ENCODE measurements around the gene LPCAT1. TPM values are rescaled to one million over a fixed set of nuclear protein-coding genes. Genes with fewer than 3 reads are reported as not detected.

LPCAT1 gene
- total RNA-seq, 2 donors from 2014 or later: 13.2 to 18.1 TPM

DNA sequence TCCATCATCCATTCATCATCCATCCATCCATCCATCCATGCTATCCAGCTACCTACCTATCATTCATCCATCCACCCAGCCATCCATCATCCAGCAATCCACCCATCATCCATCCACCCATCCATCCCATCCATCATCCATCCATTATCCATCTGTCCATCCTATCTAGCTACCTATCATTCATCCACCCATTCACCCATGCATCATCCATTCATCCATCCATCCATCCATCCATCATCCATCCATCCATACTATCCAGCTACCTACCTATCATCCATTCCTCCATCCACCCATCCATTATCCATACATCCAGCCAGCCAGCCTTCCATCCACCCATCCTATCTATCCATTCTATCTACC lies 104.9 kb downstream of the LPCAT1 start:
- H3K9me3 ChIP-seq: no peaks in the 10 kb centered on the region
- TF ChIP-seq, protein P1, sequence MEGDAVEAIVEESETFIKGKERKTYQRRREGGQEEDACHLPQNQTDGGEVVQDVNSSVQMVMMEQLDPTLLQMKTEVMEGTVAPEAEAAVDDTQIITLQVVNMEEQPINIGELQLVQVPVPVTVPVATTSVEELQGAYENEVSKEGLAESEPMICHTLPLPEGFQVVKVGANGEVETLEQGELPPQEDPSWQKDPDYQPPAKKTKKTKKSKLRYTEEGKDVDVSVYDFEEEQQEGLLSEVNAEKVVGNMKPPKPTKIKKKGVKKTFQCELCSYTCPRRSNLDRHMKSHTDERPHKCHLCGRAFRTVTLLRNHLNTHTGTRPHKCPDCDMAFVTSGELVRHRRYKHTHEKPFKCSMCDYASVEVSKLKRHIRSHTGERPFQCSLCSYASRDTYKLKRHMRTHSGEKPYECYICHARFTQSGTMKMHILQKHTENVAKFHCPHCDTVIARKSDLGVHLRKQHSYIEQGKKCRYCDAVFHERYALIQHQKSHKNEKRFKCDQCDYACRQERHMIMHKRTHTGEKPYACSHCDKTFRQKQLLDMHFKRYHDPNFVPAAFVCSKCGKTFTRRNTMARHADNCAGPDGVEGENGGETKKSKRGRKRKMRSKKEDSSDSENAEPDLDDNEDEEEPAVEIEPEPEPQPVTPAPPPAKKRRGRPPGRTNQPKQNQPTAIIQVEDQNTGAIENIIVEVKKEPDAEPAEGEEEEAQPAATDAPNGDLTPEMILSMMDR (IDR thresholded peaks at IDR 0.05): no peak
- no peak overlapping the region for H3K27ac ChIP-seq
- H3K27me3 ChIP-seq: no peaks in the 10 kb centered on the region
- no peak overlapping the region for H3K4me3 ChIP-seq
- H3K4me1 ChIP-seq: peaks cover 0 to 4% of the 10 kb centered on the region in 2 donors
- no peaks in the 10 kb centered on the region for H3K36me3 ChIP-seq
- DNase-seq (ENCODE audit: low spot score): no peak

DNA sequence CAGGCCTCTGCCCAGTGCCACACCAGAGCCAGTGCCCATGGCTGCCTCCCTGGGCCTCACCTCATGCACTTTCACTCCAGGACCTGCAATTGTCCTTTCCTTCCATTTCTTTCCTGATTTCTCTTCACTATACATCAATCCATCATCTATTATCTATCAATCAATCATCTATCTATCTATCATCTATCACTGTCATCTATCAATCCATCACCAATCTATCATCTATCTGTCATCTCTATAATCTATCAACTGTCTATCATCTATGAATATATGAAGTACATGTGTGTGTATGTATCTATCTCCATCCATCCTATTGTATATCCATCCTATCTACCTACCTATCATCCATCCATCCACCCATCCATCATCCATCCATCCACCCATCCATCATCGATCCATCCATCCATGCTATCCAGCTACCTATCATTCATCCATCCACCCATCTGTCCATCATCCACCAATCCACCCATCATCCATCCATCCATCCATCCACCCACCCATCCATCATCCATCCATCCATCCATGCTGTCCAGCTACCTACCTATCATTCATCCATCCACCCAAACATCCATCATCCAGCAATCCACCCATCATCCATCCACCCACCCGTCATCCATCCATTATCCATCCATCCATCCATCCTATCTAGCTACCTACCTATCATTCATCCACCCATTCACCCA lies 105.4 kb downstream of the LPCAT1 start:
- Histone ChIP-seq H3K9me3 (no peaks in the 10 kb centered on the region), H3K4me1 (peaks cover 0 to 4% of the 10 kb centered on the region in 2 donors), H3K27me3 (no peaks in the 10 kb centered on the region), H3K4me3 (no peak overlapping the region), H3K36me3 (no peaks in the 10 kb centered on the region), H3K27ac (no peak overlapping the region)
- no peak for DNase-seq (ENCODE audit: low spot score)
- TF ChIP-seq, protein P1 (IDR thresholded peaks at IDR 0.05): no peak

DNA sequence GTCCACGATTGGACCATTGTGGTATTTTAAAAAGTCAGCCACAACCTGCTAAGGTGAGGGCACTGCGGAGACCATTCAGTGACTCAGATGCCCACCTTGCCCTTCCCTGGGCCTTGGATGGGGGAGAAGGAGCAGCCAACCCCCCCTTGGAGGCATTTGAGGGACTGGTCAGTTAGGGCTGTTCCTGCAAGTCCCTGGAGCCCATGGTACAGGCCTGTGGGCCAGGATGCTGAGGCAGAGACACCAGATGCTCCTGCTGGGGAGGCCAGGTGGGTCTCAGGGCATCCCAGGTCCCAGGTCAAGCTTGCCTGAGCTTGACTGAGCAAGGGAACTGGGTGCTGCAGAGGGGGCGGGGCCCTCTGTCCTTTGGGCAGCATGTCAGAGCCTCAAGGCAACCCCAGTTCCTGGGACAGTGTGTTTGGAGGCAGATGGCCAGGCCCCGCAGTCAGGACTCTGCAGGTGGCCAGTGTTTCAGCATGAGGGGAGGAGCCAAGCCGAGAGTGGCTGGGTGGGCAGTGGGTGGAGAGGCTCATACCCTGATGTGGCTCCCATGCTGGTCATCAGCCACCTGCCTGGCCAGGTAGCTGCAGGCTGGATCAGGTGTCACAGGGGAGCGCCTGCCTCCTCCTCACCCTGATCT lies 106.1 kb downstream of the LPCAT1 start:
- no peaks in the 10 kb centered on the region for H3K36me3 ChIP-seq
- peaks cover 0 to 4% of the 10 kb centered on the region in 2 donors for H3K4me1 ChIP-seq
- no peak overlapping the region for H3K4me3 ChIP-seq
- DNase-seq (ENCODE audit: low spot score): no peak
- no peak overlapping the region for H3K27ac ChIP-seq
- TF ChIP-seq, protein P1 (IDR thresholded peaks at IDR 0.05): no peak
- H3K27me3 ChIP-seq: no peaks in the 10 kb centered on the region
- no peaks in the 10 kb centered on the region for H3K9me3 ChIP-seq

DNA sequence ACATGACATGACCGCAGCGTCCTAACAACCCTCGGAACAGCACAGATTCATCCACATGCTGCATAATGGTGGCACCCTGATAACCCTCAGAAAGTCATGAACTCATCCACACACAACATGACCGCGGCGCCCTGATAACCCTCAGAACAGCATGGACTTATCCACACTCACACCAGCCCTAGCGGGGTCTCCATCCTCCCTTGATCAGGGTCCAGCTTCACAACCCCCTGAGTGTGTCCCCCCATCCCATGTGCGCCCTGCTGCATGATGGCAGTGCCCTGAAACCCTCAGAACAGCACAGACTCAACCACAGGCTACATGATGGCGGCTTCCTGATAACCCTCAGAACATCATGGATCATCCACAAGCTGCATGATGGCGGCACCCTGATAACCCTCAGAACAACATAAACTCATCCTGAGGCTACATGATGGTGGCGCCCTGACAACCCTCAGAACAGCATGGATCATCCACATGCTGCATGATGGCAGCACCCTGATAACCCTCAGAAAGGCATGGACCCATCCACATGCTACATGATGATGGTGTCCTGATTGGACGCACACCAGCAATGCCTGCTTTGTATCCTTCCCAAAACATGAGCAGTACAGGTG lies 106.8 kb downstream of the LPCAT1 start:
- TF ChIP-seq, protein P1 (IDR thresholded peaks at IDR 0.05): no peak
- H3K27ac ChIP-seq: no peak overlapping the region
- H3K4me3 ChIP-seq: no peak overlapping the region
- H3K9me3 ChIP-seq: no peaks in the 10 kb centered on the region
- H3K27me3 ChIP-seq: no peaks in the 10 kb centered on the region
- no peak for DNase-seq (ENCODE audit: low spot score)
- H3K4me1 ChIP-seq: peaks cover 0 to 4% of the 10 kb centered on the region in 2 donors
- no peaks in the 10 kb centered on the region for H3K36me3 ChIP-seq

DNA sequence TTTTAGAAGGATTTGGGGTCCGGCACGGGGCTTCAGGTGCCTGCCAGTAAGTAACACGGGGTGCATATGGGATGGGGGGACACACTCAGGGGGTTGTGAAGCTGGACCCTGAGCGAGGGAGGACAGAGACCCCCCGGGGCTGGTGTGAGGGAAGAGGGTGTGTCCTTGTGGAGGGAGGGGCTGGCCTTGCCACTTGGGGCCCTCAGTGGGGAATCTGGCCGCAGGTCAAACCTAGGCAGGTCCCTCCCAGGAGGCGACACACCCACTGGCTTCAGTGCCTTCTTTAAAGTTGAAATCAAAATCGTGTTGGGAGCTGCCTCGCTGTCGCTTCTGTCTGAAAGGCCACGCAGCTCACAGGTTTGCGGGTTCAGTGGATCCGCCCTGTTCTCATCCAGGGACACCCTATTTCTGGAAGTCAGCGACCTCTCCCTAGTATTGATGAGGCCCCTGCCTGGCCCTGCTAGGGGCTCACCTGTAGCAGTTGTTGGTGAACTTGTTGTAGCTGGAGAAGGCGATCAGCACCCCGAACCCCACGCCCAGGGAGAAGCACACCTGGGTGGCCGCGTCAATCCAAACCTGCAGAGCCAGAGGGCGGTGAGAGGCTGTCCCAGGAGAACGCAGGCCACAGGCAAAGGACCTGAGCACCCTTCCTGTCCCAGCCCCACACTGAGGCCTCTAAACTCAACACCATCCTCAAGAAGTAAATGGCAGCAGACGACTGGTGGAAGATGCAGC lies 108.0 kb downstream of the LPCAT1 start:
- Histone ChIP-seq H3K4me1 (peaks cover 0 to 2% of the 10 kb centered on the region in 2 donors), H3K36me3 (no peaks in the 10 kb centered on the region), H3K27me3 (no peaks in the 10 kb centered on the region), H3K27ac (no peak overlapping the region), H3K9me3 (no peaks in the 10 kb centered on the region), H3K4me3 (no peak overlapping the region)
- TF ChIP-seq, protein P1 (IDR thresholded peaks at IDR 0.05): no peak
- DNase-seq (ENCODE audit: low spot score): no peak
